ENCODE measurements around the gene SLC7A4.

DNA sequence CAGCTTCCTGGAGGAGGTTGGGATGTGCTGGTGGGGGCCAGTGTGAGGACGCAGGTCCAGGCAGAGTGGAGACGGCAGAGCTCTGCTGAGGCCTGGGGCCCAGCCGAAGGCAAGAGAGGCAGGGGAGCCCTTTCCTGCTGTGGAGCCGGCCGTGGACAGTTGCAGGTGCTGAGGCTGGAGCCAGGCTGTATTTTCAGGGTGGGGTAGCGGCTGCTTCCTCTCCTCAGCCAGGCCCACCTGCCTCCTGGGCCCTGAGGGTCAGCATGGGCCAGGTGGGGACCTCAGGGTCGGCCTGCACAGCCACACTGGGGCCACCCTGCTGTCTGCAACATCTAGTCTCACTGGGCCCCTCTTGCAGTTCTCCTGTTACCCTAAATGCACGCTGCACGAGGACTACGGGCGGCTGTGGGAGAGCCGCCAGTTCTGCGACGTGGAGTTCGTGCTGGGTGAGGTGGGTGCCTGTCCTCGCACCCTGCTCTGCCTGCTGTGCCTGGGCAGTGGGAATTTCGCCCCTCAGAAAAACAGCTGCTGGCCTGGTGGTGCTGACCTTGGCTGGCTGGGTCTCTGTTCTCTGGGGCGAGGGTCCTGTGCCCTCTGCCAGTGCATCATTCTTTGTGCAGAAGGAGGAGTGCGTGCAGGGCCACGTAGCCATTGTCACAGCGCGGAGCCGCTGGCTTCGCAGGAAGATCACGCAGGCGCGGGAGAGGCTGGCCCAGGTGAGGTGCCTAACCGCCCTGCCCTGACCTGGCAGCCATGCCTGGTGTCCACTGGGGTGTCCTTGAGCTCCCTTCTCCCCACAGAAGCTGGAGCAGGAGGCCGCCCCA is 38.8 kb downstream of the SLC7A4 start:
- no peak for TF ChIP-seq POLR2A (IDR thresholded peaks at IDR 0.05)
- TF ChIP-seq, protein P1, sequence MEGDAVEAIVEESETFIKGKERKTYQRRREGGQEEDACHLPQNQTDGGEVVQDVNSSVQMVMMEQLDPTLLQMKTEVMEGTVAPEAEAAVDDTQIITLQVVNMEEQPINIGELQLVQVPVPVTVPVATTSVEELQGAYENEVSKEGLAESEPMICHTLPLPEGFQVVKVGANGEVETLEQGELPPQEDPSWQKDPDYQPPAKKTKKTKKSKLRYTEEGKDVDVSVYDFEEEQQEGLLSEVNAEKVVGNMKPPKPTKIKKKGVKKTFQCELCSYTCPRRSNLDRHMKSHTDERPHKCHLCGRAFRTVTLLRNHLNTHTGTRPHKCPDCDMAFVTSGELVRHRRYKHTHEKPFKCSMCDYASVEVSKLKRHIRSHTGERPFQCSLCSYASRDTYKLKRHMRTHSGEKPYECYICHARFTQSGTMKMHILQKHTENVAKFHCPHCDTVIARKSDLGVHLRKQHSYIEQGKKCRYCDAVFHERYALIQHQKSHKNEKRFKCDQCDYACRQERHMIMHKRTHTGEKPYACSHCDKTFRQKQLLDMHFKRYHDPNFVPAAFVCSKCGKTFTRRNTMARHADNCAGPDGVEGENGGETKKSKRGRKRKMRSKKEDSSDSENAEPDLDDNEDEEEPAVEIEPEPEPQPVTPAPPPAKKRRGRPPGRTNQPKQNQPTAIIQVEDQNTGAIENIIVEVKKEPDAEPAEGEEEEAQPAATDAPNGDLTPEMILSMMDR (IDR thresholded peaks at IDR 0.05) = no peak

Data from adrenal gland (tissue), 5 donors.